Measurements from ENCODE around the gene DDX39A. TPM values are rescaled to one million over a fixed set of nuclear protein-coding genes. Genes with fewer than 3 reads are reported as not detected.
A peak's percentile ranks its signal among the peaks of the same experiment; 100 is the strongest.

The DDX39A gene
- total and polyA plus RNA-seq, 2 of the 13 experiments (the other 11 are each of a cell fraction or from before 2014, with no cell fraction given): 34.6 to 90.4 TPM

- TF ChIP-seq ZNF841 (CRISPR knock-in tag; IDR thresholded peaks at IDR 0.05; ENCODE audit: borderline replicate concordance): no peak
Measured at GRCh38 chr19:14446336-14447036, 27.3 kb upstream of the DDX39A start (continued).

GRCh38 chr19:14443632-14444216 lies 24.6 kb upstream of the DDX39A start:
- no TSS peak for BruUV-seq (replicated peaks)
- H3K27me3 ChIP-seq (ENCODE audit: control insufficient read depth in 1 of 2, insufficient read depth in 2 of 2, low read length in 2 of 2): no peaks in the 10 kb centered on the region
- H3K9me3 ChIP-seq (ENCODE audit: low read length): no peaks in the 10 kb centered on the region
- peaks cover 15% of the 10 kb centered on the region for H3K4me1 ChIP-seq (ENCODE audit: insufficient read depth, low read length)
- peaks cover 4% of the 10 kb centered on the region for H3K79me2 ChIP-seq (ENCODE audit: insufficient read depth, low read length)
- no peak for ATAC-seq
- H3K36me3 ChIP-seq (replicated peaks in 1 of 2; ENCODE audit: control insufficient read depth in 1 of 2, insufficient read depth in 2 of 2, low read length in 2 of 2): peaks cover 21 to 52% of the 10 kb centered on the region in 2 experiments
- no peak overlapping the region for H3K4me2 ChIP-seq (ENCODE audit: low read depth, low read length)
- DNase-seq (ENCODE audit: low spot score): no peak
- no peaks in the 10 kb centered on the region for H4K20me1 ChIP-seq (ENCODE audit: insufficient read depth, low read length)
- CTCF ChIA-PET (ENCODE audit: low intra/inter-chr PET ratio, low total read pairs): no interaction called here
- no peak for FAIRE-seq
- no peak overlapping the region for H3K9ac ChIP-seq (ENCODE audit: insufficient read depth, low read depth, low read length)
- intact Hi-C loops (cut with micrococcal nuclease; ENCODE audit: unreplicated experiment) (no loop called here), in situ Hi-C loops (cut with HindIII; ENCODE audit: extremely low pct_ligation_motif_present, low pct_unique_long_range_greater_than_20kb) (no loop called here)
- no peak overlapping the region for H2AFZ ChIP-seq (ENCODE audit: low read length)
- 96% methylated on average over 13 of the region's 14 CpGs for WGBS (ENCODE audit: low lambda C conversion rate)
- no peak overlapping the region for H3K27ac ChIP-seq (ENCODE audit: extremely low read length, insufficient read depth, low read length)
- no peak overlapping the region for H3K4me3 ChIP-seq (replicated peaks in 1 of 3; ENCODE audit: insufficient read depth in 1 of 3, low read depth in 2 of 3, low read length in 3 of 3)
- POLR2A ChIA-PET: no interaction called here
- no peak for TF ChIP-seq GABPB1 (CRISPR knock-in tag; IDR thresholded peaks at IDR 0.05)
- no peak for TF ChIP-seq ZNF24 (IDR thresholded peaks at IDR 0.05)
- no peak for TF ChIP-seq ZNF318 (CRISPR knock-in tag; IDR thresholded peaks at IDR 0.05)
- TF ChIP-seq KDM5A (IDR thresholded peaks at IDR 0.05; ENCODE audit: borderline replicate concordance, low read length): no peak
- TF ChIP-seq ZNF878 (CRISPR knock-in tag; IDR thresholded peaks at IDR 0.05): no peak
- TF ChIP-seq MXI1 (IDR thresholded peaks at IDR 0.05; ENCODE audit: borderline replicate concordance, low read depth, low read length): 0 out of 3 replicates have a peak, but pooled peaks have one; percentile 36
- TF ChIP-seq, protein P1, sequence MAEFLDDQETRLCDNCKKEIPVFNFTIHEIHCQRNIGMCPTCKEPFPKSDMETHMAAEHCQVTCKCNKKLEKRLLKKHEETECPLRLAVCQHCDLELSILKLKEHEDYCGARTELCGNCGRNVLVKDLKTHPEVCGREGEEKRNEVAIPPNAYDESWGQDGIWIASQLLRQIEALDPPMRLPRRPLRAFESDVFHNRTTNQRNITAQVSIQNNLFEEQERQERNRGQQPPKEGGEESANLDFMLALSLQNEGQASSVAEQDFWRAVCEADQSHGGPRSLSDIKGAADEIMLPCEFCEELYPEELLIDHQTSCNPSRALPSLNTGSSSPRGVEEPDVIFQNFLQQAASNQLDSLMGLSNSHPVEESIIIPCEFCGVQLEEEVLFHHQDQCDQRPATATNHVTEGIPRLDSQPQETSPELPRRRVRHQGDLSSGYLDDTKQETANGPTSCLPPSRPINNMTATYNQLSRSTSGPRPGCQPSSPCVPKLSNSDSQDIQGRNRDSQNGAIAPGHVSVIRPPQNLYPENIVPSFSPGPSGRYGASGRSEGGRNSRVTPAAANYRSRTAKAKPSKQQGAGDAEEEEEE (CRISPR knock-in tag; IDR thresholded peaks at IDR 0.05; ENCODE audit: borderline replicate concordance): no peak
- TF ChIP-seq RAD51 (IDR thresholded peaks at IDR 0.05; ENCODE audit: borderline replicate concordance): no peak
- TF ChIP-seq, protein P2, sequence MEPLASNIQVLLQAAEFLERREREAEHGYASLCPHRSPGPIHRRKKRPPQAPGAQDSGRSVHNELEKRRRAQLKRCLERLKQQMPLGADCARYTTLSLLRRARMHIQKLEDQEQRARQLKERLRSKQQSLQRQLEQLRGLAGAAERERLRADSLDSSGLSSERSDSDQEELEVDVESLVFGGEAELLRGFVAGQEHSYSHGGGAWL (CRISPR knock-in tag; IDR thresholded peaks at IDR 0.05): no peak
- no peak for TF ChIP-seq PHF8 (CRISPR knock-in tag; IDR thresholded peaks at IDR 0.05)
